ENCODE data around the gene FRMD7.

DNA sequence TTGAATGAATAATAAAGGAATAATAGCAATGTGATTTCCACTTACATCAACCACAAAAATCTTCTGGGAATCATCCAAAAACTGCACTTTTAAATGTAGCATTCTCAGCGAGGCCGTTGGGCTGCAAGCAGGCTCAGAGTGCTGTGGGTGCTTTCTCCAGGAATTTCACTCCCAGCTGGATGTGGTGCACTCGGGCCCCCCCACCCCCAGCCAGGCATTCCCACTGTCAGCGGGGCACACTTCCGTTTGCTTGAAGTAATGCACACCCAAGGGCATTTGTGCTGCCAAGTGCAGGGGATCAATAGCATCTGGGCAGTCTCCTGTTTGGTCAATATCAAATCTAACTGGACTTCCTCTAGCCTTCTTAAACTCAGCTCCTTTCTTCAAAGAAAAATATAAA is at the start of gene FRMD7:
- TF ChIP-seq, protein P1, sequence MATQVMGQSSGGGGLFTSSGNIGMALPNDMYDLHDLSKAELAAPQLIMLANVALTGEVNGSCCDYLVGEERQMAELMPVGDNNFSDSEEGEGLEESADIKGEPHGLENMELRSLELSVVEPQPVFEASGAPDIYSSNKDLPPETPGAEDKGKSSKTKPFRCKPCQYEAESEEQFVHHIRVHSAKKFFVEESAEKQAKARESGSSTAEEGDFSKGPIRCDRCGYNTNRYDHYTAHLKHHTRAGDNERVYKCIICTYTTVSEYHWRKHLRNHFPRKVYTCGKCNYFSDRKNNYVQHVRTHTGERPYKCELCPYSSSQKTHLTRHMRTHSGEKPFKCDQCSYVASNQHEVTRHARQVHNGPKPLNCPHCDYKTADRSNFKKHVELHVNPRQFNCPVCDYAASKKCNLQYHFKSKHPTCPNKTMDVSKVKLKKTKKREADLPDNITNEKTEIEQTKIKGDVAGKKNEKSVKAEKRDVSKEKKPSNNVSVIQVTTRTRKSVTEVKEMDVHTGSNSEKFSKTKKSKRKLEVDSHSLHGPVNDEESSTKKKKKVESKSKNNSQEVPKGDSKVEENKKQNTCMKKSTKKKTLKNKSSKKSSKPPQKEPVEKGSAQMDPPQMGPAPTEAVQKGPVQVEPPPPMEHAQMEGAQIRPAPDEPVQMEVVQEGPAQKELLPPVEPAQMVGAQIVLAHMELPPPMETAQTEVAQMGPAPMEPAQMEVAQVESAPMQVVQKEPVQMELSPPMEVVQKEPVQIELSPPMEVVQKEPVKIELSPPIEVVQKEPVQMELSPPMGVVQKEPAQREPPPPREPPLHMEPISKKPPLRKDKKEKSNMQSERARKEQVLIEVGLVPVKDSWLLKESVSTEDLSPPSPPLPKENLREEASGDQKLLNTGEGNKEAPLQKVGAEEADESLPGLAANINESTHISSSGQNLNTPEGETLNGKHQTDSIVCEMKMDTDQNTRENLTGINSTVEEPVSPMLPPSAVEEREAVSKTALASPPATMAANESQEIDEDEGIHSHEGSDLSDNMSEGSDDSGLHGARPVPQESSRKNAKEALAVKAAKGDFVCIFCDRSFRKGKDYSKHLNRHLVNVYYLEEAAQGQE (IDR thresholded peaks at IDR 0.05; ENCODE audit: insufficient read depth in 1 of 2, low read depth in 2 of 2, low read length in 2 of 2): no peak
- no peak for TF ChIP-seq TAF1 (IDR thresholded peaks at IDR 0.05; ENCODE audit: borderline replicate concordance, insufficient read depth, low read length)
- no peak for TF ChIP-seq POLR2AphosphoS5 (IDR thresholded peaks at IDR 0.05; ENCODE audit: low read depth, low read length)
